Naive thymus-derived CD4-positive, alpha-beta T cell (primary cell): Measurements from ENCODE around the gene GOPC. TPM values are rescaled to one million over a fixed set of nuclear protein-coding genes. Genes with fewer than 3 reads are reported as not detected.
A peak's percentile ranks its signal among the peaks of the same experiment; 100 is the strongest.
"Not testable (repeated sequence)": the region's sequence is repeated elsewhere in the genome, so short reads cannot be mapped to it uniquely, and the experiment has no call there.

ENCODE experiments used
- ATAC-seq: fragments of 150-1000 bp; cut with Tn5 transposase; 2 replicates; pipeline ENCODE4 v1.10.0; 2021; ENCODE audit warnings: mild to moderate bottlenecking, moderate library complexity
- CTCF ChIA-PET: fragments of 350-600 bp; sonication (Branson Sonifier 250); formaldehyde crosslinking; loops from one replicate; lab custom pipeline; 2021; ENCODE audit warnings: antibody characterized with exemption; lab: Charles Lee
- POLR2A ChIA-PET: fragments of 350-600 bp; sonication (Branson Sonifier 250); formaldehyde crosslinking; loops from one replicate; lab custom pipeline; 2021; ENCODE audit warnings: antibody characterized with exemption, inconsistent platforms; lab: Charles Lee
- DNase-seq, 9 donors: peaks; one replicate each; pipeline versions ENCODE4 v3.0.0 to v3.0.0-alpha.2; 2020 to 2022; ENCODE audit warnings: mixed read lengths in 1 of 9
- H3K27ac ChIP-seq: one replicate; pipeline ENCODE4 v1.7.0; 2013; ENCODE audit warnings: mild to moderate bottlenecking, low read depth, low read length, moderate library complexity
- H3K27me3 ChIP-seq, 2 donors: one replicate each; pipeline ENCODE4 v1.7.0; 2013; ENCODE audit warnings: low read length in 2 of 2, mild to moderate bottlenecking in 2 of 2, moderate library complexity in 2 of 2; ENCODE audit not compliant: control insufficient read depth in 2 of 2, insufficient read depth in 2 of 2
- H3K36me3 ChIP-seq, 3 experiments: 1 replicate in 2 of 3; 2 replicates in 1 of 3; pipeline ENCODE4 v1.7.0; 2013; ENCODE audit warnings: low read length in 3 of 3, mild to moderate bottlenecking in 3 of 3, moderate library complexity in 1 of 3; ENCODE audit not compliant: insufficient read depth in 3 of 3, control insufficient read depth in 2 of 3
- H3K4me1 ChIP-seq, 2 donors: one replicate each; pipeline ENCODE4 v1.7.0; 2013; ENCODE audit warnings: low read length in 2 of 2, mild to moderate bottlenecking in 2 of 2, moderate library complexity in 1 of 2; ENCODE audit not compliant: control insufficient read depth in 2 of 2, insufficient read depth in 2 of 2
- H3K4me3 ChIP-seq: 2 replicates; pipeline ENCODE4 v1.7.0; 2013; ENCODE audit warnings: mild to moderate bottlenecking, low read length
- H3K9me3 ChIP-seq, 3 experiments: 1 replicate in 2 of 3; 2 replicates in 1 of 3; pipeline ENCODE4 v1.7.0; 2013; ENCODE audit warnings: low read length in 3 of 3; ENCODE audit not compliant: control insufficient read depth in 2 of 3
- H3K27ac Mint-ChIP-seq, 9 donors: one replicate each; pipeline ENCODE4 v1.8.0; 2020 to 2022; ENCODE audit warnings: mixed read lengths in 9 of 9, mild to moderate bottlenecking in 8 of 9, moderate library complexity in 5 of 9, inconsistent platforms in 2 of 9
- H3K27me3 Mint-ChIP-seq, 5 donors: one replicate each; pipeline ENCODE4 v1.8.0; 2021 to 2022; ENCODE audit warnings: mixed read lengths in 5 of 5, mild to moderate bottlenecking in 1 of 5
- H3K36me3 Mint-ChIP-seq, 5 donors: one replicate each; pipeline ENCODE4 v1.8.0; 2020 to 2022; ENCODE audit warnings: mixed read lengths in 5 of 5, mild to moderate bottlenecking in 3 of 5, inconsistent platforms in 1 of 5
- H3K4me1 Mint-ChIP-seq, 7 donors: one replicate each; pipeline ENCODE4 v1.8.0; 2020 to 2022; ENCODE audit warnings: mixed read lengths in 7 of 7, mild to moderate bottlenecking in 3 of 7, inconsistent platforms in 1 of 7
- H3K4me3 Mint-ChIP-seq, 10 donors: one replicate each; pipeline ENCODE4 v1.8.0; 2020 to 2022; ENCODE audit warnings: mild to moderate bottlenecking in 10 of 10, mixed read lengths in 10 of 10, moderate library complexity in 6 of 10, inconsistent platforms in 2 of 10
- H3K9me3 Mint-ChIP-seq, 11 donors: one replicate each; pipeline ENCODE4 v1.8.0; 2020 to 2022; ENCODE audit warnings: mixed read lengths in 11 of 11, mild to moderate bottlenecking in 4 of 11, inconsistent platforms in 1 of 11, moderate library complexity in 1 of 11
- intact Hi-C, 2 donors: fragments of 100-400 bp; cut with micrococcal nuclease; formaldehyde crosslinking; loops; one replicate each; pipeline ENCODE4 v1.15.1; 2023
- polyA plus RNA-seq, 2 donors: library from polyadenylated mRNA; unstranded; fragments of 300-500 nt; fragmentation: Illumina TruSeq; gene quantifications; one replicate each; pipeline ENCODE4 v1.2.3, GENCODE V29; 2021
- total RNA-seq, 6 experiments: library from RNA in 5 of 6; stranded (reverse) in 5 of 6; gene quantifications; 1 replicate in 5 of 6; 2 replicates in 1 of 6; pipeline ENCODE4 v1.2.3 and lab custom pipeline; 2021 to 2026

The GOPC gene
- total RNA-seq (10 to 100 TPM; 16.2 to 39.4 (median 26.5) TPM), polyA plus RNA-seq (10 to 100 TPM; 14.3 to 17.3 TPM), total RNA-seq (lab: John Stamatoyannopoulos, UW) (35.0 reads per million, percentile 63 among the genes with 10 or more reads in this experiment)

DNA sequence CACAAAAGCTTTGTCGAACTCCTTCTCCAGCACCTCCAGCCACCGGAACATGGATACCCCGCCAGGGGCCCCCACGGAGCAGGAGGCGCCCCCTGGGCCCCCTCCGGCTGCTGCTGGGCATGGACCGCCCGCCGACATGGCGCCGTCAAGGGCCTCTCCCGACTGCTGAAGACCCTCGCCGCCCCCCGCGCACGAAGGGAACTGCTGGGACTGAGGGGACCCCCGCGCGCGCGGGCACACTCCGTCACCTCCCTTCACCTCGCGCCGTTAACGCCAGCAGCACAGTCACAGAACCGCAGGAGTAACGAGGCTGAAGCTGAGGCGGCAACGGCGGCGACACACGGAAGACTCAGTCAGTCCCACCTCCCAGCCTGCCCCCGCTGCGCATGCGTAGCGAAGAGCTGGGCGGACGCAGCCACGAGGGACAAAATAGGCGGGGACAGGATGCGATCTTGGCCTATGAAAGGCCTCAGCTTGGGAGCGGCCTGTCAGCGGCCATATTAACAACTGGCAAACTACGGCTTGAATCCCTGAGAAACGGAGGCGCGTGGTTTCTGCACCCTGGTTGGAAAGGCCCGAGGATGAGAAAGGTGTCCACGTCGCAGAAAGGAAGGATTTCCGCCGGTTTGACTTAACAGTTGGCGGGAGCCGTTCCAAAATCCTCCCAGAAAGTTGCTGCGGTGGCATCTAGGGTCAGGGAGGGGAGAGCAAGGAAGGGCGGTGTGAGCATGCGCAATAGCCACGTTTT is at the start of gene GOPC:
TSS of gene GOPC (minus strand) at position 361 of the 748 bp plus-strand sequence. CDS start at position 138, 223 bp downstream.
- H3K4me3 ChIP-seq, result peak within 1 kb of the TSS; percentile 93
- CTCF ChIA-PET, result interaction anchor here (6.7 kb wide), 1 partner anchor 154 kb away, joined by 63 read pairs; no protein-coding TSS in a partner anchor
- peak within 1 kb of the TSS; percentile 92 for H3K27ac ChIP-seq
- DNase-seq (peak; percentile 87 to 97 (median 96)), ATAC-seq (peak; percentile 97)
- H3K36me3 ChIP-seq, result peaks cover 0 to 6% (median 0%) of the 10 kb centered on the region in 3 experiments
- intact Hi-C loops, result loop anchor here (1.0 to 10.0 kb wide), 23 partner anchors 53 to 1747 kb away; partner anchors contain the start of genes CEP85L (in 2 of the 2), DCBLD1 (in 2 of the 2), KPNA5 (in 2 of the 2) and NT5DC1 (in 2 of the 2)
- no peaks in the 10 kb centered on the region for H3K9me3 ChIP-seq
- peak within 1 kb of the TSS; percentile 94 to 99 (median 99) for H3K27ac Mint-ChIP-seq
- POLR2A ChIA-PET, result interaction anchor here (0.7 to 2.0 kb wide), 10 partner anchors 8 to 1109 kb away, joined by 3 to 27 read pairs (median 4); no protein-coding TSS in a partner anchor
- peak within 1 kb of the TSS; percentile 96 to 100 (median 99) for H3K4me3 Mint-ChIP-seq
- H3K4me1 Mint-ChIP-seq, result peaks cover 24 to 58% (median 49%) of the 10 kb centered on the region in 7 donors
- H3K36me3 Mint-ChIP-seq, result peaks cover 0 to 24% (median 21%) of the 10 kb centered on the region in 5 donors
- no peaks in the 10 kb centered on the region for H3K9me3 Mint-ChIP-seq
- H3K27me3 Mint-ChIP-seq, result peaks cover 0 to 5% (median 4%) of the 10 kb centered on the region in 5 donors
- H3K4me1 ChIP-seq, result peaks cover 0 to 9% of the 10 kb centered on the region in 2 donors
- H3K27me3 ChIP-seq, result no peaks in the 10 kb centered on the region

DNA sequence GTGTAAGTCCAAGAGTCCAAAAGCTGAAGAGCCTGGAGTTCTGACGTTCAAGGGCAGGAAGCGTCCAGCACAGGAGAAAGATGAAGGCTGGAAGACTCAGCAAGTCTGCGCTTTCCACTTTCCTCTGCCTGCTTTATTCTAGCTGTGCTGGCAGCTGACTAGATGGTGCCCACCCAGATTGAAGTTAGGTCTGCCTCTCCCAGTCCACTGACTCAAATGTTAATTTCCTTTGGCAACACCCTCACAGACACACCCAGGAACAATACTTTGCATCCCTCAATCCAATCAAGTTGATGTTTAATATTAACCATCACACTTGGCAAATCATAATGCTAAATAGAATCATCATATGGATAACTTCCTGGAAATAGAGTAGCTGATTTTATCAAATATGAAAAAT is 49.7 kb upstream of the GOPC start:
- CTCF ChIA-PET, result interaction anchor here (1.1 kb wide), 1 partner anchor 48 kb away, joined by 3 read pairs; no protein-coding TSS in a partner anchor
- H3K36me3 Mint-ChIP-seq, H3K9me3 Mint-ChIP-seq, H3K27ac ChIP-seq, H3K36me3 ChIP-seq, H3K27me3 ChIP-seq, H3K9me3 ChIP-seq, H3K4me1 ChIP-seq, DNase-seq, H3K4me3 Mint-ChIP-seq, POLR2A ChIA-PET, ATAC-seq, H3K27me3 Mint-ChIP-seq, intact Hi-C loops, H3K4me3 ChIP-seq, H3K27ac Mint-ChIP-seq: not testable (repeated sequence)
- H3K4me1 Mint-ChIP-seq, result peaks cover 0 to 21% (median 3%) of the 10 kb centered on the region in 7 donors

DNA sequence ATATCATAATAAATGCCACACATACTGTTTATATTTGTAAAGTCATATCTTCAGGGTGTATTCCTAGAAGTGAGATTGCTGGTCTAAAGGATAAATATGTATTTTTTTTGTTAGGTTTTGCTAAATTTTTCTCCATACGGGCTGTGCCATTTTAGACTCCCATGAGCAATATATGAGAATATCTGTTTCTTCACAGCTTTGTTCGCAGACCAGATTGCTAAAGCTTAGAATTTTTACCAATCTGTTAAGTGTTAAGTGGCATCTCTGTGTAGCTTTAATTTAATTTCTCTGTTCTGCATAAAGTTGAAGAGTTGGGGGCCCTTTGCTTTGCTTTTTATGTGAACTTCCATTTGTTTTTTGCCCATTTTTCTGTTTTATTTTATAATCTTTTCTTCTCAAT is 40.7 kb upstream of the GOPC start:
- H3K27me3 Mint-ChIP-seq, result peaks cover 0 to 22% (median 12%) of the 10 kb centered on the region in 5 donors

DNA sequence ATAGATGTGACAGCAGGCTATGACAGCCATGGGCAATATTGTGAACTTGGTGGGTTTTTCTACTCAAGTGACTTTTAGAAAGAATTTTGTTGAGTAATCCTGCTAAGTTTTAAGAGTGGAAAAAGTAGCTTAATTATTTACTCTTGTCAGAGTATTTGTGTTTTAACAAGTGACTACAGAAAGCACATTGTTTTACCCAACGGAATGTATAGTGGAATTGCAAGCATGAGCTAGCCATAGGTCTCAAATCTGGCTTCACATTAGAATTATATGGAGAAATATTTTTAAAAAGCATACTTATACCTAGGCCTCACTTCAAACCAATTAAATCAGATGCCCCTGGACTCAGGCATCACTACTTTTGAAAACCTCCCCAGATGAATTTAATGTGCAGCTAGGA is 35.5 kb upstream of the GOPC start:
- Mint-ChIP-seq H3K4me1 (no peaks in the 10 kb centered on the region), H3K36me3 (peaks cover 0 to 4% (median 0%) of the 10 kb centered on the region in 5 donors), H3K27me3 (peaks cover 5 to 19% (median 10%) of the 10 kb centered on the region in 5 donors), H3K9me3 (peaks cover 0 to 14% (median 0%) of the 10 kb centered on the region in 11 donors), H3K27ac (no peak overlapping the region), H3K4me3 (no peak overlapping the region)
- no peaks in the 10 kb centered on the region for H3K27me3 ChIP-seq
- no peaks in the 10 kb centered on the region for H3K9me3 ChIP-seq
- H3K4me3 ChIP-seq, result no peak overlapping the region
- intact Hi-C loops, result no loop called here
- ChIA-PET CTCF (interaction anchor here (0.6 kb wide), 1 partner anchor 67 kb away, joined by 3 read pairs; no protein-coding TSS in a partner anchor), POLR2A (no interaction called here)
- ATAC-seq, result no peak
- H3K36me3 ChIP-seq, result no peaks in the 10 kb centered on the region
- no peak for DNase-seq
- H3K27ac ChIP-seq, result no peak overlapping the region
- H3K4me1 ChIP-seq, result no peaks in the 10 kb centered on the region

More for the DNA sequence above, 40.7 kb upstream of the GOPC start:
- H3K4me3 Mint-ChIP-seq, result no peak overlapping the region
- peaks cover 0 to 7% (median 3%) of the 10 kb centered on the region in 5 donors for H3K36me3 Mint-ChIP-seq
- peaks cover 0 to 2% (median 0%) of the 10 kb centered on the region in 7 donors for H3K4me1 Mint-ChIP-seq
- peaks cover 0 to 14% (median 0%) of the 10 kb centered on the region in 11 donors for H3K9me3 Mint-ChIP-seq
- no peak for ATAC-seq
- H3K27ac ChIP-seq, result no peak overlapping the region
- H3K27ac Mint-ChIP-seq, result no peak overlapping the region
- no peaks in the 10 kb centered on the region for H3K9me3 ChIP-seq
- H3K4me1 ChIP-seq, result no peaks in the 10 kb centered on the region
- CTCF ChIA-PET, result no interaction called here
- no peak overlapping the region for H3K4me3 ChIP-seq
- DNase-seq, result no peak
- no peaks in the 10 kb centered on the region for H3K36me3 ChIP-seq
- POLR2A ChIA-PET, result no interaction called here
- intact Hi-C loops, result no loop called here
- H3K27me3 ChIP-seq, result no peaks in the 10 kb centered on the region

DNA sequence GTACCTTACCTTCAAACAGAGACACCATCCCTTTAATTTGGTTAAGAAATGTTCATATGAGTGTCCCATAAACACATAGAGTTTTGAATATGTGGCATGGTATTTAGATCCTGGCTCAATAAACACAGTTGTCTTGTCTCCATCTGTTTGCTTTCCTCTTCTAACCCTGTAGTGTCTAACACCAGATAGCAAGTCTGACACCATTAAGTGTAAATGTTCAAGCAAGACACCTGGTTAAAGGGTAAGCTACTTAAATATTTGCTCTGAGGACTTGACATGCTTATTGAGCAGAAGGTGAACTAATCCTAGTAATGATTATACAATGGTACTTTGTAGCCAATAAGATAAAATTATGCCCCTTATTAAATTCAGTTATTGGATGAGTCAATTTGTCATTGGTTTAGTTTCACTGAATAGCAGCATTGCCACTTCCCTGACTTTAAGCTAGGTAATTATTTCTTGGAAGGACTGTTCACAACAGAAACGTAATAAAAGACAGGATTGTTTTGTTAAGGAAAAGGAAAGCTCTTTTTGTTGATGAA is 26.9 kb upstream of the GOPC start:
- no peak for ATAC-seq
- ChIA-PET POLR2A (no interaction called here), CTCF (no interaction called here)
- H3K4me3 ChIP-seq, result no peak overlapping the region
- peaks cover 0 to 6% (median 0%) of the 10 kb centered on the region in 3 experiments for H3K9me3 ChIP-seq
- peaks cover 8 to 33% (median 16%) of the 10 kb centered on the region in 5 donors for H3K27me3 Mint-ChIP-seq
- H3K4me3 Mint-ChIP-seq, result no peak overlapping the region
- DNase-seq, result no peak
- no peak overlapping the region for H3K27ac ChIP-seq
- no peaks in the 10 kb centered on the region for H3K4me1 ChIP-seq
- H3K4me1 Mint-ChIP-seq, result no peaks in the 10 kb centered on the region
- no peaks in the 10 kb centered on the region for H3K27me3 ChIP-seq
- intact Hi-C loops, result no loop called here
- H3K9me3 Mint-ChIP-seq, result peaks cover 0 to 41% (median 6%) of the 10 kb centered on the region in 11 donors
- H3K36me3 ChIP-seq, result no peaks in the 10 kb centered on the region
- peaks cover 0 to 4% (median 3%) of the 10 kb centered on the region in 5 donors for H3K36me3 Mint-ChIP-seq
- H3K27ac Mint-ChIP-seq, result no peak overlapping the region

DNA sequence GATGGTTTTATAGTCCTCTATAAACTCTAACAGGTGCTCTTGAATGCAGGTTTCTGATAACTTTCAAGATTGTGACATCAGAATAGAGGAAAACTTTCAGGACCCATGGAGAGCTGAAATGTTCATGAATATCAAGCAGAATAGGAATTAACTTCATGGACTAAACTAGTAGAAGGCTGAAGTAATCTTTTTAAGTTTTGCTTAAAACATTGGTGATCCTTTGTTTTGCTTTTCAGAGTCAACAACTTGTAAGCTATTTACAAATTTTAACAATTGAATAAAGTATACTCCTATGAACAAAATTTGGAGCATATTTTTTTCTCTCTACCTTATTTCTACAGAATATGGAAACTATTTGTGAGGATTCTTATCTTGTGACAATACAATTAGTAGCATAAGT is 25.2 kb upstream of the GOPC start:
- H3K36me3 Mint-ChIP-seq, result peaks cover 0 to 4% (median 3%) of the 10 kb centered on the region in 5 donors
- DNase-seq (no peak), ATAC-seq (no peak)
- no peaks in the 10 kb centered on the region for H3K4me1 ChIP-seq
- H3K27ac ChIP-seq, result no peak overlapping the region
- no peaks in the 10 kb centered on the region for H3K36me3 ChIP-seq
- H3K27me3 ChIP-seq, result no peaks in the 10 kb centered on the region
- H3K4me3 ChIP-seq, result no peak overlapping the region
- H3K27ac Mint-ChIP-seq, result no peak overlapping the region
- intact Hi-C loops, result no loop called here
- CTCF ChIA-PET, result no interaction called here
- H3K4me3 Mint-ChIP-seq, result no peak overlapping the region
- no peaks in the 10 kb centered on the region for H3K4me1 Mint-ChIP-seq
- H3K9me3 ChIP-seq, result peaks cover 0 to 6% (median 0%) of the 10 kb centered on the region in 3 experiments
- H3K9me3 Mint-ChIP-seq, result peaks cover 0 to 46% (median 12%) of the 10 kb centered on the region in 11 donors
- peaks cover 3 to 23% (median 10%) of the 10 kb centered on the region in 5 donors for H3K27me3 Mint-ChIP-seq
- POLR2A ChIA-PET, result no interaction called here
